Epidermal melanocyte (primary cell): ENCODE measurements around the gene KCNT2.
"Not testable (repeated sequence)": the region's sequence is repeated elsewhere in the genome, so short reads cannot be mapped to it uniquely, and the experiment has no call there.

Experiments
- DNase-seq: peaks from one replicate; pipeline ENCODE4 v3.0.0; 2011; ENCODE audit warnings: low spot score; ENCODE audit not compliant: insufficient read length

KCNT2 gene

DNA sequence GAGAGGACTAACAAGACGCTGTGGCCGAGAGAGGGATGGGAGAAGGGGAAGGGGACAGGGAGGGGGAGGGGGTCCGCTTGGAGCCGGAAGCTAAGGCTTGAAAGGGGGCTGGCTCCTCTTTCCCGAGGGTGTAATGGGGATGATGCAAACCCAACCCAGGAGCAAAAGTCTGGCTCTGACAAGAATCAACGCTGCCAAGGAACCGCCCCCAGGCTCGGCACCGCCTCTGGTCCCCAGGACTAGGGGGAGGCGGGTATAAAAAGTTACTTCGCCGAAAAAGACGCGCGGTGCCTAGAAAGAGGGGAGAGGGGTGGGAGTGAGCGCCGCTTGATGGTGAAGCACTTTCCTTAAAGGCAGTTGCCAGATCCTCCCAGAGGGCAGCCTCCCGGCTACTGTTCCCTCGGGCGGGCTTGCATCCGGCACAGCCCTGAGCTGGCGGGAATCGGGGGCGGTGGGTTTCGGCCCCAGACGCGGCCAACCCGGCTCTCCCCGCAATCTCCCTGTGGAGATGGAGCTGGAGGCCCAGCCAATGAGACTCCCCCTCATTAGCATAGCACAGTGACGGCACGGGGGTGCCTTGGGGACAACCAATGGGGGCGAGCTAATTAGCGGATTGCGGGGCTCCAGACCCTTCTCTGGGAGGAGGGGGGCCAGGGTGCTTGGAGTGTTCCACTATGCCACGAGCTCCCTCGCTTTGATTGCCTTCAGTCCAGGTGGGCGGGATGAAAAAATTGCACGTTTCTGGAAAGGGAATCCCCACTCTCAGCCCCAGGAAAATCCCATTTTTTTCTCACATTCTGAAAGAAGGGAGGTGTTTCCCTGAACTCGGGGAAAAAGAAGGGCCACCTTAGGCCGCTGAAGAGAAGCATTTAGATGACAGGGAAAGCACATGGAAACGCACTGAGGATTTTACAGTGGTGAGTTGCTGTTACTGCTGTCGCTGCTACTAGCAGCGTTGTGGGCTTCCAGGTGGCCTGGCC lies at the start of gene KCNT2:
Gene KCNT2, minus strand, starts transcription at position 51 of the 980 bp plus-strand sequence. CDS start 131 bp downstream, outside the sequence.
- no peak for DNase-seq

DNA sequence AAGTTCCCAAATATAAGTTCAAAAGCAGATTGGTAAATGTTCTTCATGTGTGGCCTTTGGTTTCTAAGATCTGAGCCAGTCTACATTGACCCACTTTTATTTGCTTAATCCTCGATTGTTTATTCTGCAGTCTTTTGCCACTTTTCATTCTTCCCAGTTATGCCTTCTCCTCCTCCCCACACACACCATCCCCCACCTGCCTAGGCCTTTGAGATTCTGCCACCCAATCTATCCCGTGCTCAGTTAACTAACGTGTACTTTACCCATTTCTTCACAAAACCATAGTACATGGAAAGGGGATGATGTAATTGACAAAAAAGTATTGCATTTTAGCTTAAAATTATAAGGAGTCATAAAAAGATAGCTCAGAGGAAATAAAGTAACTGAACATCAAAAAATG lies 47.3 kb upstream of the KCNT2 start:
- DNase-seq, result no peak

- no peak for DNase-seq
Measured at GRCh38 chr1:196655071-196655470, 46.8 kb upstream of the KCNT2 start.

DNA sequence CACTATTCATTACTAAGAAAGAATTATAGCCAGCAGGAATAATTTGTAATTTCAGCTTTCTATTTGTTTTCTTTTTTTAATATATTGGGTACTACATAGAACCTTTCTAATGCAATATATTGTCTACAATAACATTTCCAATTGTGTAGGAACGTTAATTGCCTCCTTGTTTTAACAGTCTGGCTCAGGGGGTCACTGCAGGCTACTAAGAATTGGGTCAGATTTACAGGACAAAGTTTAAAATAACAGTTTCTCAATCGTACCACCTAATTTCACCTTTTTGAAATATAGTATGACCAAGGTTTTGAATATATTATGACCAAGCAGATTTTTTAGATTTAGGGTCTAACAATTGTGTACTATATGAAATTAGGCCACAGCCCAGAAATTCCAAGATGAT lies 46.0 kb upstream of the KCNT2 start:
- DNase-seq, result no peak

GRCh38 chr1:196651637-196652215 lies 43.5 kb upstream of the KCNT2 start, which contains the start of gene CFH:
TSS of gene CFH (plus strand) at chr1:196652043. CDS start at chr1:196652118, 75 bp downstream.
- no peak for DNase-seq

DNA sequence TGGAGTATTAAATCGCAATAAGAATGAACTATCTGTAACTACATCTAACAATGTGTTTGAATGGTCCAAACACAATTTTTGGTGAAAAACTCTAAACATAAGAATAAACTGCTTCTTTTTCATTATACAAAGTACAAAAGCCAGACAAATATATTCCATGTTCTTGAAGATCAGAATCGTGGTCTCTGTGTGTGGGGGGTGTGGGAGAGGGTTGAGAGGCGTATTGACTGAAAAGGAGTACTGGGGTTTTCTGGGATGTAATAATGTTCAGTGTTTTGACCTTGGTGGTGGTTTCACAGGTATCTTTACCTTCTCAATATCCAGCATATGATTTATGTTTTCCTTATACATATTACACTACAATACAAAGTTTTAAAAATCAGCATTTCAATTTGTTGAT lies 42.8 kb upstream of the KCNT2 start:
- DNase-seq, result no peak

DNA sequence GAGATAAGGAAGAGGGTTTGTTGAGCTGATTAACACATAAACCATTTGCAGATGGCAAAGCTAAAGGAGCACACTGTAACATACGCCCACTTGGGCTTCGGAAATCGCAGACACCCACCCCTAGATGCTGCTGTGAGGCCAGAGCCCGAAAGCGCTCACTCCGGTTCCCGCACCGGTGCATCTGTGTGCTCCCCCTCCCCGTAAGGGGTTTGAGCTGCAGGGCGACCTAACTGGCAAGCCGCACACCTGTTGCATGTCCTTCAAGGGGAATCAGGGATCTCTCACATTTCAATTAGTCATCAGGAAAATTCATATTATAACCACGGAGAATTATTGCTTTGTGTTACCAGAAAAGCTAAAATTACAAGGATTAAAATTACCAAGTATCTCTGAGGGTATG lies 42.2 kb upstream of the KCNT2 start:
- no peak for DNase-seq

- DNase-seq, result no peak
Measured at GRCh38 chr1:196649990-196650389, 41.8 kb upstream of the KCNT2 start.

DNA sequence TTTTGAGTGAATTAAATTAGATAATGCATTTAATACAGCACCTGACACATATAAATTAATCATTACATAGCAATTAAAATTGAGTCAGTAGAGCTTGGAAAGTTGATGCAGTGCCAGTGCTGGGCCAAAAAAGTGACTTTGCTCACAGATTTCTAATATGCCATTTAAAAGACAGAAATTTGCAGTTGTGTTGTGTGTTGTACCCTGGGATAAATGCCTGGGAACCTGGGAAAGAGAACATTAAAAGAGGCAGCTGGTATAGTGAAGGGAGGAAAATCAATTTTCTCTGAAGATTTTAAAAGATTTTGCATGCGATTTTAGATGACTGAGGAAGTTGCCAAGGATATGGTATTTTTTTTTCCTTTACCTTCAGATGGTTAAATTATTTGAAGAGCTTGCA lies 32.7 kb upstream of the KCNT2 start:
- DNase-seq, result no peak

- not testable (repeated sequence) for DNase-seq
Measured at GRCh38 chr1:196639291-196639690, 31.1 kb upstream of the KCNT2 start.

GRCh38 chr1:196638466-196638865 lies 30.2 kb upstream of the KCNT2 start:
- no peak for DNase-seq

GRCh38 chr1:196637606-196638005 lies 29.4 kb upstream of the KCNT2 start:
- DNase-seq, result no peak

DNA sequence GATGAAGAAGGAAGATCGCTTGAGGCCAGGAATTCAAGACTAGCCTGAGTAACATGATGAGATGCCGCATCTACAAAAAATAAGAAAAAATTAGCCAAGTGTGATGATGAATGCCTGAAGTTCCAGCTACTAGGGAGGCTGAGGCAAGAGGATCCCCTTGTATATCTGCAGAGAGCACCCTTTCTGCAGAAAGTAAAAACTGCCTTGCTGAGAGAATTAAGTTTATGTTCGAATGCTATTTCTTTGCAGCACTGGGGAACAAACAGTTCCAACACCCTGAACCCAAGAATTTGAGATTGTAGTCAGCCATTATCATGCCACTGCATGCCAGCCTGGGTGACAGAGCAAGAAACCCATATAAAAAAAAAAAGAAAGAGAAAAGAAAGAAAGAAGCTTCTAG lies 20.6 kb upstream of the KCNT2 start:
- no peak for DNase-seq

DNA sequence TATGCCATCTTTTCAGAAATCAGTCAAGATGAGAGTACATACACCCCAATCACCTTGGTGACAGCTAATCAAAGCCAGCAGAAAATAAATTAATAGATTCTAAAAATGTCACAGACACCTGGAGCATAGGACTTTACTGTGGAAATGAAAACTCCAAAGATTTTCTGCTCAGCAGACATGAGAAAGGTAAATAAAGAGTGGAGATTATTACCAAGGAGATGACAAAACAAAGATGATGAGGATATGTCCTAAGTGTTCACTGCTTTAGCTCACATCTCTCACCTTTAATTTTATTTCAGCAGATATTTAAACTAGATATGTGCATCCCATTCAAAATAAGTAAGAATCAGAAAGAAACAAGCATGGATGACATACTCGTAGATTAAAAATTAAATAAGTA lies 14.8 kb upstream of the KCNT2 start:
- DNase-seq, result no peak

GRCh38 chr1:196619721-196620120 lies 11.5 kb upstream of the KCNT2 start:
- no peak for DNase-seq

- DNase-seq, result no peak
Measured at GRCh38 chr1:196611873-196612272, 3.6 kb upstream of the KCNT2 start.

GRCh38 chr1:196609370-196609737 lies 1.1 kb upstream of the KCNT2 start:
- no peak for DNase-seq

DNA sequence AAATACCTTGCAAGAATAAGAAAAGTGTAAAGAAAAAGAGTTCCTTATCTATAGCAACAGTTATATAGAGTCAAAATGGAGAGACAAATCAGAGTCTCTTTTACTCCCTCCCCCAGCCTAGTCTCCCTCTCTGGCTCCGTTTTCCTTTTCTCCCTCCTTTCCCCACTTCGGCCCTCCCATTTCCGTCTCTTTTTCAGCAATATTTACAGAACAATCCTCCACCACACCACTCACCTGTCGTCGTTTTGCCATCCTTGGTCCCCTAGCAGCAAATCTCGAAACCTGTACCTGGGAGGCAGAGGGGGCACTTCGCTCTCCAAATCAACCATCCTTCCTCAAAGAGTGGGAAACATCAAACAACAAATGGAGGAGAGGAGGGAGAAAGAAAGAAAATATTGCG lies 259 bp downstream of the KCNT2 start:
- DNase-seq, result no peak

- no peak for DNase-seq
Measured at GRCh38 chr1:196603651-196604050, 4.6 kb downstream of the KCNT2 start.

- no peak for DNase-seq
Measured at GRCh38 chr1:196598942-196599748, 9.1 kb downstream of the KCNT2 start.

- no peak for DNase-seq
Measured at GRCh38 chr1:196594700-196595099, 13.5 kb downstream of the KCNT2 start.

DNA sequence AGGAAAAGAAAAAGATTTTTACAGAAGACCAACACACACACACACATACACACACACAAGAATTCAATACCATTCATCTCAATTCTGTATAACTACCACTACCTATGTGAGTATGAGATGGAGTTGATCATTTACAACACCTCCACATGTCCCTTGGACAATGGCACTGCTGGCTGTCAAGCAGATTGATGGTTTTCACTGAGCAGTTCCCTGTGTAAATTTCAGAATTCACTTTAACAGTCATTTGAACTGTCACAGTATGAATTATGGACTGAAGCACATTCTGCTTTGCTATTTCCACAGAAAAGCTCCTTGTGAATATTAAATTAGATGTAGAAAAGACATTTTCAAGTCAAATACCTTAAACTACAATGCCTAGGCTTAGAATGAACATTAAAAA lies 14.3 kb downstream of the KCNT2 start:
- DNase-seq, result no peak
